IPS-18c (cell line): Measurements from ENCODE around the gene MRPL55.

Experiments
- H3K4me3 ChIP-seq: 2 replicates; pipeline ENCODE4 v1.7.0; 2013; ENCODE audit warnings: low read depth, mild to moderate bottlenecking, low read length, moderate library complexity; ENCODE audit not compliant: insufficient read depth
- H3K9me3 ChIP-seq: one replicate; pipeline ENCODE4 v1.6.1; 2013; ENCODE audit warnings: mild to moderate bottlenecking, low read length, moderate library complexity; ENCODE audit not compliant: control insufficient read depth, insufficient read depth

MRPL55 gene

GRCh38 chr1:228059634-228060457 lies 49.3 kb downstream of the MRPL55 start:
- H3K4me3 ChIP-seq = peak overlapping the region; percentile 72

GRCh38 chr1:228058949-228059633 lies 50.0 kb downstream of the MRPL55 start:
- Histone ChIP-seq H3K4me3 (peak overlapping the region; percentile 72), H3K9me3 (peaks cover 6% of the 10 kb centered on the region)

More at GRCh38 chr1:228059634-228060457, 49.3 kb downstream of the MRPL55 start:
- H3K9me3 ChIP-seq = peaks cover 5% of the 10 kb centered on the region

- Histone ChIP-seq H3K9me3 (peaks cover 8% of the 10 kb centered on the region), H3K4me3 (peak overlapping the region; percentile 72; the same call in 1 of the 2 replicates)
Measured at GRCh38 chr1:228058172-228058948, 50.7 kb downstream of the MRPL55 start.
